ENCODE data around the gene UBE2E1. TPM values are rescaled to one million over a fixed set of nuclear protein-coding genes. Genes with fewer than 3 reads are reported as not detected.

Gene UBE2E1
- total and polyA plus RNA-seq, 4 donors, result 6.6 to 31.8 (median 25.4) TPM

DNA sequence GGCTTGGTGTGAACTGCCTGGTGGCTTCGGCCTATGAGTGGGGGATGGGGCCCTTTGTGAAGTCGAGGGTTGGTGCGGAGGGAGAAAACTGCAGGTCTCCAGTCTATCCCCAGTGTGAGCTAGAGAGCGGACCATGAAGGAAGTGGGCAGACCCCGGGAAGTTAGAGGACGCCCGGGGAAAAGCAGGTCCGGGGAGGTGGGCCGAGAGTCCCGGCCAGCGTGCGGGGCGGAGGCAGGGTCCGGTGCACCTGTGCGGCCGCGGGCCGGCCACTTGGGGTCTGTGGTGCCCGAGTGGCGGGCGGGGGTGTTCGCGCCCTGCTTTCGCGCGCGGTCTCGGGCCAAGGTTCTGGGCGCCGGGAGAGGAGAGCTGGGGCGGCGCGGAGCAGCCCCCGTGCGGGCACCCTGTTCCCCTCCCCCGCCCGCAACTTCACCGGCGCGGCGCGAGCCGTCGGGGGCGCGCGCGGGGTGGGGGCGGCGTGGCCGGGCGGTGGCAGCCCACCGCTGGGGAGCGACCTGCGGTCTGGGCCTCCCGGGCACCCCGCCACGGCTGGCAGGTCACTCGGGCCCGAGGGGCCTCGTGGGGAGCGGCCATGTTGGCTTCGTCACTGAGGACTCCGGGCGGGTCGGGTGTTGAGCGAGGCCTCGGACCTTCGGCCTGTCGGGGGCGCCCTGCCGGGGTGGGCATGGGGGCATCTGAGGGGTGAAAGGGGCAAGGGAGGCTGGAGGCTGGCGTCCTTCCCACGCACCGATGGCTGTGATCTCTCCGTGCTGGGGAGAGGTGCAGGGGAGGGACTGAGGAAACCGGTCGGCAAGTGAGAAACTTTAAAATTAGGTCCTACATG, 4.8 kb downstream of the UBE2E1 start:
- Histone ChIP-seq H3K9ac (ENCODE audit: low read depth in 1 of 2, low read length in 2 of 2) (peak overlapping the region; percentile 30 to 58), H3K4me1 (ENCODE audit: control insufficient read depth in 4 of 4, insufficient read depth in 4 of 4, low read length in 3 of 4) (peaks cover 7 to 20% (median 14%) of the 10 kb centered on the region in 4 donors), H3K27me3 (ENCODE audit: control insufficient read depth in 4 of 4, insufficient read depth in 4 of 4, low read length in 3 of 4) (no peaks in the 10 kb centered on the region), H3K9me3 (ENCODE audit: control insufficient read depth in 4 of 4, low read length in 3 of 4) (no peaks in the 10 kb centered on the region), H3K4me3 (ENCODE audit: low read depth in 1 of 3, low read length in 3 of 3) (peak overlapping the region; percentile 53 to 97 (median 68)), H3K27ac (ENCODE audit: low read depth in 1 of 2, low read length in 2 of 2) (peak overlapping the region; percentile 58 to 71), H3K36me3 (ENCODE audit: control insufficient read depth in 4 of 4, insufficient read depth in 3 of 4, low read depth in 1 of 4, low read length in 3 of 4) (peaks cover 0 to 4% (median 2%) of the 10 kb centered on the region in 4 donors)
- no peak for TF ChIP-seq TAF1 (conservative IDR thresholded peaks at IDR 0.05)
- no peak for TF ChIP-seq GABPA (IDR thresholded peaks at IDR 0.05 in 1 of 2, conservative IDR thresholded peaks at IDR 0.05 in 1 of 2)
- peak; percentile 71 for TF ChIP-seq YY1 (IDR thresholded peaks at IDR 0.05)
- TF ChIP-seq, protein P1, sequence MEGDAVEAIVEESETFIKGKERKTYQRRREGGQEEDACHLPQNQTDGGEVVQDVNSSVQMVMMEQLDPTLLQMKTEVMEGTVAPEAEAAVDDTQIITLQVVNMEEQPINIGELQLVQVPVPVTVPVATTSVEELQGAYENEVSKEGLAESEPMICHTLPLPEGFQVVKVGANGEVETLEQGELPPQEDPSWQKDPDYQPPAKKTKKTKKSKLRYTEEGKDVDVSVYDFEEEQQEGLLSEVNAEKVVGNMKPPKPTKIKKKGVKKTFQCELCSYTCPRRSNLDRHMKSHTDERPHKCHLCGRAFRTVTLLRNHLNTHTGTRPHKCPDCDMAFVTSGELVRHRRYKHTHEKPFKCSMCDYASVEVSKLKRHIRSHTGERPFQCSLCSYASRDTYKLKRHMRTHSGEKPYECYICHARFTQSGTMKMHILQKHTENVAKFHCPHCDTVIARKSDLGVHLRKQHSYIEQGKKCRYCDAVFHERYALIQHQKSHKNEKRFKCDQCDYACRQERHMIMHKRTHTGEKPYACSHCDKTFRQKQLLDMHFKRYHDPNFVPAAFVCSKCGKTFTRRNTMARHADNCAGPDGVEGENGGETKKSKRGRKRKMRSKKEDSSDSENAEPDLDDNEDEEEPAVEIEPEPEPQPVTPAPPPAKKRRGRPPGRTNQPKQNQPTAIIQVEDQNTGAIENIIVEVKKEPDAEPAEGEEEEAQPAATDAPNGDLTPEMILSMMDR (IDR thresholded peaks at IDR 0.05; ENCODE audit: low read depth, low read length, missing input control), result peak; percentile 6
- peak in 1 of 2 donors; percentile 11 for TF ChIP-seq HNF4A (conservative IDR thresholded peaks at IDR 0.05)
- no peak for TF ChIP-seq JUND (IDR thresholded peaks at IDR 0.05)
- TF ChIP-seq FOXA1 (IDR thresholded peaks at IDR 0.05), result no peak
- TF ChIP-seq, protein P2, sequence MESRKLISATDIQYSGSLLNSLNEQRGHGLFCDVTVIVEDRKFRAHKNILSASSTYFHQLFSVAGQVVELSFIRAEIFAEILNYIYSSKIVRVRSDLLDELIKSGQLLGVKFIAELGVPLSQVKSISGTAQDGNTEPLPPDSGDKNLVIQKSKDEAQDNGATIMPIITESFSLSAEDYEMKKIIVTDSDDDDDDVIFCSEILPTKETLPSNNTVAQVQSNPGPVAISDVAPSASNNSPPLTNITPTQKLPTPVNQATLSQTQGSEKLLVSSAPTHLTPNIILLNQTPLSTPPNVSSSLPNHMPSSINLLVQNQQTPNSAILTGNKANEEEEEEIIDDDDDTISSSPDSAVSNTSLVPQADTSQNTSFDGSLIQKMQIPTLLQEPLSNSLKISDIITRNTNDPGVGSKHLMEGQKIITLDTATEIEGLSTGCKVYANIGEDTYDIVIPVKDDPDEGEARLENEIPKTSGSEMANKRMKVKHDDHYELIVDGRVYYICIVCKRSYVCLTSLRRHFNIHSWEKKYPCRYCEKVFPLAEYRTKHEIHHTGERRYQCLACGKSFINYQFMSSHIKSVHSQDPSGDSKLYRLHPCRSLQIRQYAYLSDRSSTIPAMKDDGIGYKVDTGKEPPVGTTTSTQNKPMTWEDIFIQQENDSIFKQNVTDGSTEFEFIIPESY (IDR thresholded peaks at IDR 0.05), result no peak
- TF ChIP-seq ATF3 (IDR thresholded peaks at IDR 0.05), result no peak
- TF ChIP-seq FOXA2 (IDR thresholded peaks at IDR 0.05), result no peak
- WGBS, result under 1% methylated on average over 78 of the region's 78 CpGs
- peak; percentile 63 for DNase-seq (ENCODE audit: low spot score)

GRCh38 chr3:23811185-23811527, 5.4 kb downstream of the UBE2E1 start:
- H3K27ac ChIP-seq (ENCODE audit: low read depth in 1 of 2, low read length in 2 of 2), result peak overlapping the region; percentile 58 to 71
- DNase-seq (ENCODE audit: low spot score), result no peak
- peaks cover 0 to 4% (median 2%) of the 10 kb centered on the region in 4 donors for H3K36me3 ChIP-seq (ENCODE audit: control insufficient read depth in 4 of 4, insufficient read depth in 3 of 4, low read depth in 1 of 4, low read length in 3 of 4)
- peak overlapping the region; percentile 53 to 97 (median 68) for H3K4me3 ChIP-seq (ENCODE audit: low read depth in 1 of 3, low read length in 3 of 3)
- 37% methylated on average over 10 of the region's 10 CpGs for WGBS
- TF ChIP-seq RXRA (IDR thresholded peaks at IDR 0.05), result no peak
- no peak for TF ChIP-seq NR2F2 (IDR thresholded peaks at IDR 0.05)
- TF ChIP-seq, protein P3, sequence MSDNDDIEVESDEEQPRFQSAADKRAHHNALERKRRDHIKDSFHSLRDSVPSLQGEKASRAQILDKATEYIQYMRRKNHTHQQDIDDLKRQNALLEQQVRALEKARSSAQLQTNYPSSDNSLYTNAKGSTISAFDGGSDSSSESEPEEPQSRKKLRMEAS (IDR thresholded peaks at IDR 0.05), result no peak
- no peak for TF ChIP-seq TAF1 (conservative IDR thresholded peaks at IDR 0.05)
- no peak for TF ChIP-seq GABPA (IDR thresholded peaks at IDR 0.05 in 1 of 2, conservative IDR thresholded peaks at IDR 0.05 in 1 of 2)
- no peak for TF ChIP-seq HNF4A (conservative IDR thresholded peaks at IDR 0.05)
- H3K4me1 ChIP-seq (ENCODE audit: control insufficient read depth in 4 of 4, insufficient read depth in 4 of 4, low read length in 3 of 4), result peaks cover 7 to 20% (median 14%) of the 10 kb centered on the region in 4 donors
- no peaks in the 10 kb centered on the region for H3K27me3 ChIP-seq (ENCODE audit: control insufficient read depth in 4 of 4, insufficient read depth in 4 of 4, low read length in 3 of 4)
- H3K9me3 ChIP-seq (ENCODE audit: control insufficient read depth in 4 of 4, low read length in 3 of 4), result no peaks in the 10 kb centered on the region
- peak overlapping the region; percentile 30 to 58 for H3K9ac ChIP-seq (ENCODE audit: low read depth in 1 of 2, low read length in 2 of 2)

All from liver (tissue), 9 donors.